ENCODE data around the gene NR6A1. TPM values are rescaled to one million over a fixed set of nuclear protein-coding genes. Genes with fewer than 3 reads are reported as not detected.

NR6A1 gene
- total RNA-seq, 1 donor, result 0.36 TPM

DNA sequence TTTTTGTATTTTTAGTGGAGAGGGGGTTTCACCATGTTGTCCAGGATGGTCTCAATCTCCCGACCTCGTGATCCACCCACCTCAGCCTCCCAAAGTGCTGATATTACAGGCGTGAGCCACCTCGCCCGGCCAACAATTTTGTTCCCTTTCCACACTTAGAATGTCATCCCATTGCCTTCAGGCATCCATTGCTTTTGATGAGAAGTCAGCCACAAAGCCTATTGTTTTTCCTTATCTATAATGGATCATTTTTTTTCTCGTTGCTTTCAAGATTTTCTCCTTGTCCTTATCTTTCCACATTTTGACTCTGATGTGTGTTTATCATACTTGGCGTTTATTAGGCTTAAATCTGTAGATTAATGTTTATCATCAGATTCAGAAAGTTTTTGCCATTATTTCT is 64.4 kb downstream of the NR6A1 start:
- H3K4me1 ChIP-seq (ENCODE audit: insufficient read depth, low read length), result peaks cover 24% of the 10 kb centered on the region
- H2AFZ ChIP-seq (ENCODE audit: low read length), result no peak overlapping the region
- H3K79me2 ChIP-seq (ENCODE audit: insufficient read depth, low read length), result no peaks in the 10 kb centered on the region
- H3K27ac ChIP-seq (ENCODE audit: low read depth, low read length), result no peak overlapping the region
- H4K20me1 ChIP-seq (ENCODE audit: insufficient read depth, low read length), result no peaks in the 10 kb centered on the region
- no peak for TF ChIP-seq CTCF (IDR thresholded peaks at IDR 0.05; ENCODE audit: extremely low read depth, low read depth, low read length)
- no peak overlapping the region for H3K4me3 ChIP-seq (ENCODE audit: insufficient read depth, low read length)
- no peaks in the 10 kb centered on the region for H3K9me3 ChIP-seq (ENCODE audit: low read depth, low read length)
- H3K4me2 ChIP-seq (ENCODE audit: insufficient read depth, low read length), result no peak overlapping the region
- peaks cover 4% of the 10 kb centered on the region for H3K36me3 ChIP-seq (ENCODE audit: insufficient read depth, low read length)
- H3K27me3 ChIP-seq (ENCODE audit: insufficient read depth, low read length), result no peaks in the 10 kb centered on the region
- no peak for DNase-seq (ENCODE audit: insufficient read length, low spot score, missing footprints)

- DNase-seq (ENCODE audit: insufficient read length, low spot score, missing footprints), result no peak
- Histone ChIP-seq H3K4me2 (ENCODE audit: insufficient read depth, low read length) (no peak overlapping the region), H3K36me3 (ENCODE audit: insufficient read depth, low read length) (peaks cover 7% of the 10 kb centered on the region), H2AFZ (ENCODE audit: low read length) (no peak overlapping the region), H3K4me3 (ENCODE audit: insufficient read depth, low read length) (no peak overlapping the region), H3K79me2 (ENCODE audit: insufficient read depth, low read length) (no peaks in the 10 kb centered on the region), H3K9me3 (ENCODE audit: low read depth, low read length) (no peaks in the 10 kb centered on the region), H3K27me3 (ENCODE audit: insufficient read depth, low read length) (no peaks in the 10 kb centered on the region), H3K4me1 (ENCODE audit: insufficient read depth, low read length) (peaks cover 44% of the 10 kb centered on the region), H4K20me1 (ENCODE audit: insufficient read depth, low read length) (no peaks in the 10 kb centered on the region), H3K27ac (ENCODE audit: low read depth, low read length) (no peak overlapping the region)
- no peak for TF ChIP-seq CTCF (IDR thresholded peaks at IDR 0.05; ENCODE audit: extremely low read depth, low read depth, low read length)
These were observed 71.5 kb downstream of the NR6A1 start for GRCh38 chr9:124699575-124699974.

DNA sequence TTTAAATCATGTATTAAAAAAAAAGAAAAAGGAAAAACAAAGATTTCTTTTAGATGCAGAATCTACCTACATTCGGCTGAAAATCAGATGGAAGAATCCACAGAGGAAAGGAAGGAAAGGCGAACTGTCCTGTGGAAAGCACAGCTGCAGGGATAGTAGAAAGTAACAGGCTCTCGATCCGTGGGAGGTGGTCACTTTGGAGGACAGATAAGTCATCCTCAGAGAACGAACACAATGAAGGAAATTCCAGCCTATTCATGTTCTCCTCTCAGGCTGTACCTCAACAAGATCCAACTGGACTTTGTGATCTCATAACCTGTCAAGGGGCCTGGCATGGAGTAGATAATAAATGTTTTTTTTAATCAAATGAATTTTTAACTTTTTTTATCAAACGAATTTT is 72.8 kb downstream of the NR6A1 start:
- no peaks in the 10 kb centered on the region for H4K20me1 ChIP-seq (ENCODE audit: insufficient read depth, low read length)
- no peak overlapping the region for H3K4me3 ChIP-seq (ENCODE audit: insufficient read depth, low read length)
- no peak overlapping the region for H2AFZ ChIP-seq (ENCODE audit: low read length)
- H3K4me1 ChIP-seq (ENCODE audit: insufficient read depth, low read length), result peaks cover 47% of the 10 kb centered on the region
- no peaks in the 10 kb centered on the region for H3K27me3 ChIP-seq (ENCODE audit: insufficient read depth, low read length)
- H3K79me2 ChIP-seq (ENCODE audit: insufficient read depth, low read length), result peaks cover 2% of the 10 kb centered on the region
- no peak for TF ChIP-seq CTCF (IDR thresholded peaks at IDR 0.05; ENCODE audit: extremely low read depth, low read depth, low read length)
- no peaks in the 10 kb centered on the region for H3K9me3 ChIP-seq (ENCODE audit: low read depth, low read length)
- H3K36me3 ChIP-seq (ENCODE audit: insufficient read depth, low read length), result peaks cover 4% of the 10 kb centered on the region
- H3K4me2 ChIP-seq (ENCODE audit: insufficient read depth, low read length), result peak overlapping the region; percentile 58
- peak overlapping the region; percentile 91 for H3K27ac ChIP-seq (ENCODE audit: low read depth, low read length)
- DNase-seq (ENCODE audit: insufficient read length, low spot score, missing footprints), result peak; percentile 48

- H3K36me3 ChIP-seq (ENCODE audit: insufficient read depth, low read length), result peaks cover 4% of the 10 kb centered on the region
- H3K4me1 ChIP-seq (ENCODE audit: insufficient read depth, low read length), result peaks cover 47% of the 10 kb centered on the region
- no peaks in the 10 kb centered on the region for H3K27me3 ChIP-seq (ENCODE audit: insufficient read depth, low read length)
- H3K27ac ChIP-seq (ENCODE audit: low read depth, low read length), result peak overlapping the region; percentile 91
- H3K4me2 ChIP-seq (ENCODE audit: insufficient read depth, low read length), result peak overlapping the region; percentile 58
- TF ChIP-seq CTCF (IDR thresholded peaks at IDR 0.05; ENCODE audit: extremely low read depth, low read depth, low read length), result no peak
- H4K20me1 ChIP-seq (ENCODE audit: insufficient read depth, low read length), result no peaks in the 10 kb centered on the region
- no peaks in the 10 kb centered on the region for H3K9me3 ChIP-seq (ENCODE audit: low read depth, low read length)
- DNase-seq (ENCODE audit: insufficient read length, low spot score, missing footprints), result no peak
- H3K79me2 ChIP-seq (ENCODE audit: insufficient read depth, low read length), result peaks cover 2% of the 10 kb centered on the region
- H3K4me3 ChIP-seq (ENCODE audit: insufficient read depth, low read length), result no peak overlapping the region
- H2AFZ ChIP-seq (ENCODE audit: low read length), result no peak overlapping the region
These were observed 73.5 kb downstream of the NR6A1 start for GRCh38 chr9:124697326-124698200.

Measured in osteoblast (primary cell).